ENCODE data around the gene ABHD14A. TPM values are rescaled to one million over a fixed set of nuclear protein-coding genes. Genes with fewer than 3 reads are reported as not detected.

ABHD14A gene
- total and polyA plus RNA-seq, 8 donors, result 7.0 to 20.8 (median 15.4) TPM; not detected in 2

GRCh38 chr3:52023860-52024764, 49.2 kb downstream of the ABHD14A start:
- Histone ChIP-seq H3K27ac (no peak overlapping the region), H3K36me3 (no peaks in the 10 kb centered on the region), H3K4me3 (no peak overlapping the region), H3K9me3 (no peaks in the 10 kb centered on the region), H3K27me3 (no peaks in the 10 kb centered on the region), H3K4me1 (peaks cover 0 to 25% (median 2%) of the 10 kb centered on the region in 4 donors)
- WGBS, 5 donors, result 73 to 84% (median 77%) methylated on average over 5 to 8 of the region's 8 CpGs
- intact Hi-C loops (cut with DNase I; ENCODE audit: low total_unique reads), result no loop called here
- no peak for DNase-seq
- TF ChIP-seq POLR2AphosphoS5 (IDR thresholded peaks at IDR 0.05), result no peak
- no peak for TF ChIP-seq POLR2A (IDR thresholded peaks at IDR 0.05)
- no peak for TF ChIP-seq EP300 (IDR thresholded peaks at IDR 0.05)
- TF ChIP-seq CTCF (IDR thresholded peaks at IDR 0.05), result no peak

- intact Hi-C loops (cut with DNase I; ENCODE audit: low total_unique reads), result no loop called here
- no peak overlapping the region for H3K4me3 ChIP-seq
- peaks cover 0 to 25% (median 2%) of the 10 kb centered on the region in 4 donors for H3K4me1 ChIP-seq
- DNase-seq, result no peak
- TF ChIP-seq CTCF (IDR thresholded peaks at IDR 0.05) (no peak), POLR2A (IDR thresholded peaks at IDR 0.05) (no peak), EP300 (IDR thresholded peaks at IDR 0.05) (no peak), POLR2AphosphoS5 (IDR thresholded peaks at IDR 0.05) (no peak)
- WGBS, 5 donors, result 80 to 91% (median 85%) methylated on average over 6 of the region's 6 CpGs
- H3K9me3 ChIP-seq, result no peaks in the 10 kb centered on the region
- no peak overlapping the region for H3K27ac ChIP-seq
- H3K36me3 ChIP-seq, result no peaks in the 10 kb centered on the region
- no peaks in the 10 kb centered on the region for H3K27me3 ChIP-seq
These were observed 50.0 kb downstream of the ABHD14A start for GRCh38 chr3:52024765-52025452.

- Histone ChIP-seq H3K4me1 (peaks cover 0 to 25% (median 2%) of the 10 kb centered on the region in 4 donors), H3K4me3 (no peak overlapping the region), H3K27me3 (no peaks in the 10 kb centered on the region), H3K27ac (no peak overlapping the region), H3K9me3 (no peaks in the 10 kb centered on the region), H3K36me3 (no peaks in the 10 kb centered on the region)
- no peak for TF ChIP-seq CTCF (IDR thresholded peaks at IDR 0.05)
- no peak for TF ChIP-seq POLR2A (IDR thresholded peaks at IDR 0.05)
- TF ChIP-seq EP300 (IDR thresholded peaks at IDR 0.05), result no peak
- no peak for TF ChIP-seq POLR2AphosphoS5 (IDR thresholded peaks at IDR 0.05)
- DNase-seq, result no peak
- intact Hi-C loops (cut with DNase I; ENCODE audit: low total_unique reads), result no loop called here
- WGBS, 5 donors, result 67 to 89% (median 76%) methylated on average over 7 of the region's 7 CpGs
These were observed 50.6 kb downstream of the ABHD14A start for GRCh38 chr3:52025453-52025852.

GRCh38 chr3:52026041-52026440, 51.2 kb downstream of the ABHD14A start:
- 62 to 75% (median 69%) methylated on average over 4 of the region's 4 CpGs for WGBS, 5 donors
- Histone ChIP-seq H3K27me3 (no peaks in the 10 kb centered on the region), H3K9me3 (no peaks in the 10 kb centered on the region), H3K36me3 (no peaks in the 10 kb centered on the region), H3K4me3 (no peak overlapping the region), H3K27ac (no peak overlapping the region), H3K4me1 (peaks cover 0 to 25% (median 2%) of the 10 kb centered on the region in 4 donors)
- intact Hi-C loops (cut with DNase I; ENCODE audit: low total_unique reads), result no loop called here
- TF ChIP-seq POLR2A (IDR thresholded peaks at IDR 0.05) (no peak), CTCF (IDR thresholded peaks at IDR 0.05) (no peak), EP300 (IDR thresholded peaks at IDR 0.05) (no peak), POLR2AphosphoS5 (IDR thresholded peaks at IDR 0.05) (no peak)
- no peak for DNase-seq

Data from stomach (tissue), 9 donors.